Kidney glomerular epithelial cell (primary cell): ENCODE measurements around the gene NETO2.
"Not testable (repeated sequence)": the region's sequence is repeated elsewhere in the genome, so short reads cannot be mapped to it uniquely, and the experiment has no call there.

Source experiments
- DNase-seq: peaks from one replicate; lab custom pipeline; 2025; lab: John Stamatoyannopoulos, UW

Gene NETO2

GRCh38 chr16:47064775-47065174 is 79.0 kb downstream of the NETO2 start:
- no peak for DNase-seq

GRCh38 chr16:47063011-47063724 is 80.6 kb downstream of the NETO2 start:
- no peak for DNase-seq

GRCh38 chr16:47061204-47061603 is 82.5 kb downstream of the NETO2 start:
- DNase-seq: no peak

GRCh38 chr16:47060596-47060995 is 83.1 kb downstream of the NETO2 start:
- no peak for DNase-seq

- DNase-seq: no peak
Observed at GRCh38 chr16:47059991-47060390, 83.8 kb downstream of the NETO2 start.

DNA sequence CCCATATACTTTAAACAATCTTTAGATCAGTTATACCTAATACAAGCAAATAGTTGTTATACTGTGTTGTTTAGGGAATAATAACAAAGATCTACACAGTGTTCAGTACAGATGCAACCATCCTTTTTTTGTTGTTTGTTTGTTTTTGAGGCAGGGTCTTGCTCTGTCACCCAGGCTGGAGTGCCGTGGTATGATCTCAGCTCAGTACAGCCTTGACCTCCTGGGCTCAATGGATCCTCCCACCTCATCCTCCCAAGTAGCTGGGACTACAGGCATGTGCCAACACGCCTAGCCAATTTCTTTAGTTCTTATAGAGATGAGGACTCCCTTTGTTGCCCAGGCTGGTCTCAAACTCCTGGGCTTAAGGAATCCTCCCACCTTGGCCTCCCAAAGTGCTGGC is 84.6 kb downstream of the NETO2 start:
- DNase-seq: not testable (repeated sequence)

GRCh38 chr16:47058295-47059086 is 85.3 kb downstream of the NETO2 start:
- no peak for DNase-seq

DNA sequence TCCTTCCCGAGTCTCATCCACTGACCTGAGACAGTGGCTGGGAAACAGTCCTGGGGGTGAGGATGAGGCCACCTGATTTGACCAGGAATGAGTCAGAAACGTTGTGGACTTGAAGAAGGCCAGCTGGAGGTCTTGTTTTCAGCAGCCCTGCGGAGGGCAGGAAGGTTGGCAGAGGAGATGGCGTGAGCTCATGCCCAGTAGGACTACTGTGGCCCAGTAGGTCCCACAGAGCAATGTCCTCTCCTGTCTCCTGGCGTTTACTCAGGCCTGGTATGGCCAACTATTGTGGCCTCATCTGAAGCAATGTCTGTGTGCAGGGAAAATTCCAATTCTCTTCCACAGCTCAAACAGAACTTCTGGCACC is 86.1 kb downstream of the NETO2 start:
- no peak for DNase-seq

DNA sequence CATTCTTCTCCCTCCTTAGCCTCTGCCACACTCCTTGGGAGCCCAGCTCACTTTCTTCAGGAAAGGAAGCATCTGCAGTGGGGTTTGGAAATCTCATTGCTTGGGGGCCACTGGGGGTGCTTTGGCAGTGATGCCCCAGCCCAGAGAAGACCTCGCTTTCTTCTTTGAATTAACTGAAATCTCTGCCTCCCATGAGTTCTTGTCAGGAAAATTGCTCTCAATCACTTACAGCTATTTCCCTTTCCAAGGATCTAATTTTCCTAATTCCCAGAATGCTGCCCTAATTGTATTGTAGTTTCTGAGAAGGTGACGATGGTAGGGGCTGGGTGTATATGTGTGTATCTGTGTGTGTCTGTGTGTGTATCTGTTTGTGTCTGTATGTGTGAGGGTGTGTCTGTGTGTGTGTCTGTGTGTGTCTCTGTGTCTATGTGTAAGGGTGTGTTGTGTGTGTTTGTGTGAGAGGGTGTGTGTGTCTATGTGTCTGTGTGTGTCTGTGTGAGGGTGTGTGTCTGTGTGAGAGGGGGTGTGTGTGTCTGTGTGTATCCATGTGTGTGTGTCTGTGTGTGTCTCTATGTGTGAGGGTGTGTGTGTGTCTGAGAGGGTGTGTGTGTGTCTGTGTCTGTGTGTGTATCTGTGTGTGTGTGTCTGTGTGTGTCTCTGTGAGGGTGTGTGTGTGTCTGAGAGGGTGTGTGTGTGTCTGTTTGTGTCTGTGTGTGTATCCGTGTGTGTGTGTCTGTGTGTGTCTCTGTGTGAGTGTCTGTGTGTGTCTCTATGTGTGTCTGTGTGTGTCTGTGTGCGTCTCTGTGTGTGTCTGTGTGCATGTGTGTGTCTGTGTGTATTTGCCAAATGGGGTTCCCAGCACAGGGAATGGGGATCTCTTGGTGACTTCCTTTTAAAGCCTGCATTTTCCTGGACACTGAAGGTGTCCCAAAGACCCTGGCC is 86.8 kb downstream of the NETO2 start:
- no peak for DNase-seq

GRCh38 chr16:47056061-47056460 is 87.7 kb downstream of the NETO2 start:
- not testable (repeated sequence) for DNase-seq

DNA sequence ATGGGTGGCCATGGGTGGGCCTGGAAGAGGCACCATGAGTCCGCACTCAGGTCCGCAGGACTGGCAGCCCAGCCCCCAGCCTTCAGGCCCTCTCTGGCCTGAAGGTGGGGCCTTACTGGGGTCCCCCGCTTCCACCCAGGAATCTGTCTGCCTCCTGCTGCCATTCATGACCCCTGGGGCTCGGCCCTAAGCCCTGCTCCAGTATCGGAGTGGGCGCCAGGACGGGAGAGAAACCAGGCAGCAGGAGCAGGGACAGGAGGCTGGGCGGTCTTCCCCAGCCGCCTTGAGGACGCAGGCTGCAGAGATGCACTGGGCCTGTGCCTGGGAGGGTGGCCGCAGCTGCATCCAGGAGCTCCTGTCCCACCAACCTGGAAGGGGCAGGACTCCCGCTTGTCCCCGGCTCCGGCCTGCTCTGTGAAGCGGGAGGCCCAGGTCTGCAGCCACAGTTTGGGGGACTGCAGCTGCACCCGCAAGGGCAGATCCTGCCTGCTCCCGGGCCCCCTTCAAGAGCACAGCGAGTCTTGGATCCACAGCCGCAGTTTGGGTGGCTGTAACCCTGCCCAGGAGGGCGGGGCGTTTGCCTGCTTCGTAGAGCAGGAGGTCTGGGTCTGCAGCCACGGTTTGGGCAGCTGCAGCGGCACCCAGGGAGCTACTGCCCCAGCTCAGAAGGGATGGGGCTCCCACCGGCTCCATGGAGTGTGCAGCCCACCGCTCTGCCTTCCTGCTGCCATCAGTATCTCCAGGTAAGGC is 88.4 kb downstream of the NETO2 start:
- DNase-seq: no peak

- DNase-seq: no peak
Observed at GRCh38 chr16:47054306-47054705, 89.4 kb downstream of the NETO2 start.

GRCh38 chr16:47053895-47054294 is 89.8 kb downstream of the NETO2 start:
- DNase-seq: no peak

- no peak for DNase-seq
Observed at GRCh38 chr16:47052666-47053640, 90.8 kb downstream of the NETO2 start.

DNA sequence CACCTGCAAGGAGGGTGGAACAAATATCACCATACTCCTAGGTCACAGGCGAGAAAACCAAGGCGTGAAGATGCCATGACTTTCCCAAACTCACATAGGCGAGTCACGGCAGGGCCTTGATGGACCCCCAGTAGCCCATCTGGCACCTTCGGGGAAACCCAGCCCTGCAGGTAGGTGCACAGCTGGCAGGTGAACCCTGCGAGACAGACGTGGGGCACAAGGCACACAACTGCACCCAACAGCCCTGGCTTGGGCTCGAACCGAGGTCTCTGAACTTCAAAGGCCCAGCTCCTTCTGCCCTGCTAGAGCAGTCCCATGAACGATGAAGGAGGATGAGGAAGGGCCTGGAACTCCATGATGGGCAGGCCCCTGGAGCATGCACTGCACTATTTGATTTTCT is 92.7 kb downstream of the NETO2 start:
- DNase-seq: no peak

DNA sequence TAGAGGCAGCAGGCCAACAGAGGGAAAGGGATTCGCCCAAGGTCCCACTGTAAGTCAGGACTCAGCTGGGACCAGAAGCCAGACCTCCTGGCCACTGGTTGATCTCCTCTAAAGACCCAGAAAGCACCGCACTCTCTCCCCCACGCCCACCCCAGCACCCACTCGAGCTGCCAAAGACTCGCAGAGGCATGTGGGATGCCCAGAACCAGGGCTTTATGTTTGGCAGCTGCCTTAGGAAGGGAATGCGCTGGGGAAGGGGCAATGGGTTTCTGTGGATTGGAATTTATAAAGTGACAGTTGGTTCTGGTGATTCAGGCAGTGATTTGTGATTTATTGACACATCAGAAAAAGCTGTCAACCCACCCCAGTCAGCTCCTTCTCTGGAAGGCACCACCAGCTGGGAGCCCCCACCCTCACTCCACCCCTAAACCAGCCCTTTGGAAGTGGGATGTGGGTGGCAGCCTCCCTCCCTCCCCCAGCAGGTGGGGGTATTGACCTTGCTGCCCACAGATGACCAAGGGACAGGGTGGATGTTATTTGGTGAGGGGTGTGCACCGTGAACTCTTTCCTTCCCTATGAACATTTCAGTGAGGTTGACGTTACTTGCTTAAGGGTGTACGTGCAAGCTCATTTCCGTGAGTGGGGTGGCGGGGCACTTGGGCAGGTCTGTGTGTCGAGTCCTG is 93.7 kb downstream of the NETO2 start:
- DNase-seq: no peak

GRCh38 chr16:47047524-47048203 is 96.1 kb downstream of the NETO2 start:
- no peak for DNase-seq

- no peak for DNase-seq
Observed at GRCh38 chr16:47046726-47047523, 96.8 kb downstream of the NETO2 start.

- no peak for DNase-seq
Observed at GRCh38 chr16:47045459-47045858, 98.3 kb downstream of the NETO2 start.
